Choroid plexus epithelial cell (primary cell): ENCODE data around the gene PRKCQ.
A peak's percentile ranks its signal among the peaks of the same experiment; 100 is the strongest.

Experiments used
- DNase-seq: peaks from one replicate; pipeline ENCODE4 v3.0.0-alpha.2; 2010; ENCODE audit warnings: low read depth
- H3K4me3 ChIP-seq: 2 replicates; pipeline ENCODE4 v1.5.1; 2011; ENCODE audit warnings: low read depth, mild to moderate bottlenecking, control low read depth, low read length, moderate library complexity
- TF ChIP-seq, protein P1 (sequence below): conservative IDR thresholded peaks from 2 replicates; pipeline ENCODE4 v1.5.1; 2011; ENCODE audit warnings: low read depth, mild to moderate bottlenecking, control low read depth, inconsistent platforms, low read length, moderate library complexity

The PRKCQ gene

DNA sequence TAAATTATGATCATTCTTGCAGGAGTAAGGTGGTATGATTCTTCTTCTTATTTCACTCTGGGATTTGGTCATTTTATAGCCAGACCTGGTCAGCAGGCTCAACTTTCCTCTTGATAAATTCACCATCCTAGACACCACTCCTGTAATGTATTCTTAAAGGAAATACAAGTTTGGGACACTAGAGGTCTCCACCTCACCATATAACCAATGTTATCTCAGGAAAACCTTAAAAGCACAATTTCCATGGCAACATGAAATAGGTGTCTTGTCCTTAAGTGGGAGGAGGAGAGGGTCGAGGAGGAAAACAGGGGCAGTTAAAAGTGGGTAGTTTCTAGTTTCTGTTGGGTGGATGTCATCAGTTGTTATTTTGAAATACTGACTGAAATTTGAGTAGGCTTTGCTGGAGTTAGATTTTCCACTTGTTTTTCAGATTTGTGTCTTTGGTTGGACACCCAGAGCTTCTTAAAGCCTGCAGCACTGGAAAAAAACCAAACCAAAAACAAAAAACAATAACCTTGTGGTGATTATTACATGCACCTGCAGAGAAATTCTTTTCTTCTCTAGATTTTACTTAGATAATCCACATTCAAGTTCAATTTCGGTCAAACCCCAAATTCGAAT is 163.1 kb downstream of the PRKCQ start:
- DNase-seq: peak; percentile 77
- TF ChIP-seq, protein P1, sequence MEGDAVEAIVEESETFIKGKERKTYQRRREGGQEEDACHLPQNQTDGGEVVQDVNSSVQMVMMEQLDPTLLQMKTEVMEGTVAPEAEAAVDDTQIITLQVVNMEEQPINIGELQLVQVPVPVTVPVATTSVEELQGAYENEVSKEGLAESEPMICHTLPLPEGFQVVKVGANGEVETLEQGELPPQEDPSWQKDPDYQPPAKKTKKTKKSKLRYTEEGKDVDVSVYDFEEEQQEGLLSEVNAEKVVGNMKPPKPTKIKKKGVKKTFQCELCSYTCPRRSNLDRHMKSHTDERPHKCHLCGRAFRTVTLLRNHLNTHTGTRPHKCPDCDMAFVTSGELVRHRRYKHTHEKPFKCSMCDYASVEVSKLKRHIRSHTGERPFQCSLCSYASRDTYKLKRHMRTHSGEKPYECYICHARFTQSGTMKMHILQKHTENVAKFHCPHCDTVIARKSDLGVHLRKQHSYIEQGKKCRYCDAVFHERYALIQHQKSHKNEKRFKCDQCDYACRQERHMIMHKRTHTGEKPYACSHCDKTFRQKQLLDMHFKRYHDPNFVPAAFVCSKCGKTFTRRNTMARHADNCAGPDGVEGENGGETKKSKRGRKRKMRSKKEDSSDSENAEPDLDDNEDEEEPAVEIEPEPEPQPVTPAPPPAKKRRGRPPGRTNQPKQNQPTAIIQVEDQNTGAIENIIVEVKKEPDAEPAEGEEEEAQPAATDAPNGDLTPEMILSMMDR: peak; percentile 68
- no peak overlapping the region for H3K4me3 ChIP-seq

DNA sequence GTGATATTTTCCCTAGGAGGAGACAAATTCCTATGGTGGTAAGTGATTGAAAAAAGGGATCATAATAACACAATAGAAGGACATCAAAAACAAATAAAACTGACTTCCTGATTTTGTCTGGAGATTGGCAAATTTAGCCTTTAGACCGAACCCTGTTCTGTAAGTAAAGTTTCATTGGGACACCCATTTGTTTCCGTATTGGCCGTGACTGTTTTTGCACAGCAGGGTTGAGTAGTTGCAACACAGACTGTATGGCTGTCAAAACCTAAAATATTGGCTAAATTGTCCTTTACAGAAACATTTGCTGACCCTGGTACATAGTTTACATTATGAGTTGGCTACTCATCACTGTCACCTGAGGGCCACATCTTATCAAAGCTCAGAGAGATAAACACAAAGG is 168.6 kb downstream of the PRKCQ start:
- DNase-seq: no peak
- TF ChIP-seq, protein P1: no peak
- no peak overlapping the region for H3K4me3 ChIP-seq

DNA sequence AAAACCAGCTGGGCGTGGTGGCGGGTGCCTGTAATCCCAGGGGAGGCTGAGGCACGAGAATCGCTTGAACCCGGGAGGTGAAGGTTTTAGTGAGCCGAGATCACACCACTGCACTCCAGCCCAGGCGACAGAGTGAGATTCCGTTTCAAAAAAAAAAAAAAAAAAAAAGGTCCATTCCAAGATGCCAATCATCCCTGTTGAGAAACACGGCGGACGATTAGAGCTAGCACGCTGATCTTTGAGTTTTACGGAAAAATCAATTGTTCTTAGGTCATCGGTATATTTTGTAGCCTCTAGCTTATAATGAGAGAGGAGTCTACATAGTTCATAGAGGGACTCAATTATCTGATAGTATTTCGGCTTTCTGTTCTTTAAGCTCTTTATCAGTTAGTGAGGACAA is 169.2 kb downstream of the PRKCQ start:
- no peak for DNase-seq

DNA sequence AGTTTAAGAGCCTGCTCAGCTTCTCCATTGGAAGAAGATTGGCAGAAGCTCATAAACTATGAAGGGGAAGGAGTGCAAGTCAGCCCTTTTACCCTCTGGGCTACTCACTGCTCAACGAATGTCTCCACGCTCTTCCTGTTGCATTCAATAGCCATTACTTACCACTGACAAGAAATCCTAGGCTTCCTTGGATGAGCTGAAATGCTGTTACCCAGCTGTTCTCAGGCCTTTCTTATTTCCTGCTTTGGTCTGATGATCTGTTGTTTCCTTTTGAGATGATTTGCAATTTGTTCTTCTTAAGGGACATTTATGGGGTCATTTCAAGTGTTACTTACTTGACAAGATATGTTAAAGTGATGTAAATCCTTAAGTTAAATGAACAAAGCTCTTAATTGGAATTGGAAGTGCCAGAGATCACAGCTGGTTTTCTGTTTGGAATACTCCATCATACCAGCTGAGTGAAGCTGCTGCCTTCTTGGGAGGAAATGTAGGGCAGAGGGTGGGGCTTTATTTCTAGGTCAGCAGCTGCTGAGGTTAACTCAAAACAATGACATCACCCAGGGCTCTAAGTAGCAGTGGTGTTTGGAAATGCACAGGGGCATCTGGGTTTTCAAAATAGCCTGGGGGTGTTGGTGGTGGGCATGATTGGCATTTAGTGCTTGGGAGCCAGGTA is 170.0 kb downstream of the PRKCQ start:
- no peak overlapping the region for H3K4me3 ChIP-seq
- DNase-seq: peak; percentile 83
- TF ChIP-seq, protein P1: no peak

More for the DNA sequence above, 169.2 kb downstream of the PRKCQ start:
- TF ChIP-seq, protein P1: no peak
- H3K4me3 ChIP-seq: no peak overlapping the region

DNA sequence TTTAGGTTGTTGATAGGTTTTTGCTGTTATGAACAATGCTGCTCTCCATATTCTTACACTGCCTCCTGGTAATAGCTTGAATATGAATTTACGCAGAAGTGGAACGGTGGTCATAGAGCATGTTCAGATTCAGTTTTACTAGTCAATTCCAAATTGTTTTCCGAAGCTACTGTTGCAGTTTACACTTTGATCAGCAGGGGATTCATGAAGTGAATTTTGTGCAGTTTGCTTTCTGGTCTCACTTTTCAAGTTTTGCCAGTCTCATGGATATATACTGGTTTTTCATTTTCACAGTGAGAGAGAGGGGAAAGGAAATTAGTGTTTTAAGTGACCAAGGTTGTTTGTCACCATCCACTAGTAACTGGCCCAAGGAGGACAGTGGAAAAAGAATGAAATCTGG is 171.3 kb downstream of the PRKCQ start:
- DNase-seq: no peak
- no peak overlapping the region for H3K4me3 ChIP-seq
- TF ChIP-seq, protein P1: peak; percentile 37

DNA sequence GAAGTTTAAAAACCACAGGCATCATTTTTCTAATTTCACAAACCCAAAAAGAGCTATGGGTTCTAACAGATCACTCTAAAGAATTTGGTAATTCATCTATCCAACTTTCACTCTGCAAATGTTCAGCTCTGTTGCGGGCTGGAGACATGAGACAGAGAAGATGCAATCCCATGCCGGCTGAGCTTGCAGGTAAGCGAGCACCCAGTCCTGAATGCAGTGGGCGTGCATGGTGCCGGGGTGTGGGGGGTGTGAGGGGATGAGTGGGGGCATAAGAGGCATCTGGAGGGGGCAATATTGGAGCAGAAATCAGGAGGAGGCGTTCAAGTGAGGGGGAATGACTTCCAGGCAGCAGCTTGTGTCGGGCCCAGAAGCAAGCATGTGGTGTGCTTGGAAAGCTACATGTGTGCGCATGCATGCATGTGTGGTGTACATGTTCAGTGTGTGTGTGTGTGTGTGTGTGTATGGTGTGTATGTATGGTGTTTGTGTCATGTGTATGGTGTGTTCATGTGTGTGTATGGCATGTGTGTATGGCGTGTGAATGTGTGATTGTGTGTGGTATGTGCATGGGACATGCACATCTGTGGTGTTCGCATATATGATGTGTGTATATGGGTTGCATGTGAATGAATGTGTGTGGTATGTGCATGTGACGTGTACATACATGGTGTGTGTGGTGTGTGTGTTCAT is 172.9 kb downstream of the PRKCQ start:
- DNase-seq: no peak
- H3K4me3 ChIP-seq: no peak overlapping the region
- TF ChIP-seq, protein P1: no peak
